Esophagus (tissue), 2 donors: Measurements from ENCODE around the gene PPP4R3B. TPM values are rescaled to one million over a fixed set of nuclear protein-coding genes. Genes with fewer than 3 reads are reported as not detected.
A peak's percentile ranks its signal among the peaks of the same experiment; 100 is the strongest.

Experiments used
- H3K27ac ChIP-seq, 2 donors: one replicate each; pipeline ENCODE4 v1.5.1; 2013; ENCODE audit warnings: low read depth in 2 of 2, mild to moderate bottlenecking in 2 of 2, inconsistent platforms in 1 of 2, low read length in 1 of 2, moderate library complexity in 1 of 2
- H3K27me3 ChIP-seq, 2 donors: one replicate each; pipeline ENCODE4 v1.6.1; 2013; ENCODE audit warnings: low read length in 2 of 2, control low read depth in 1 of 2, mild to moderate bottlenecking in 1 of 2; ENCODE audit not compliant: insufficient read depth in 2 of 2, control insufficient read depth in 1 of 2
- H3K36me3 ChIP-seq, 2 donors: one replicate each; pipeline ENCODE4 v1.6.1; 2013; ENCODE audit warnings: low read length in 1 of 2; ENCODE audit not compliant: control insufficient read depth in 2 of 2, insufficient read depth in 2 of 2
- H3K4me1 ChIP-seq, 2 donors: one replicate each; pipeline ENCODE4 v1.6.1; 2013; ENCODE audit warnings: low read length in 1 of 2; ENCODE audit not compliant: control insufficient read depth in 2 of 2, insufficient read depth in 2 of 2
- H3K4me3 ChIP-seq, 2 donors: one replicate each; pipeline ENCODE4 v1.5.1; 2013; ENCODE audit warnings: low read length in 2 of 2, mild to moderate bottlenecking in 2 of 2, low read depth in 1 of 2, moderate library complexity in 1 of 2
- H3K9me3 ChIP-seq, 2 donors: one replicate each; pipeline ENCODE4 v1.6.1; 2013; ENCODE audit warnings: mild to moderate bottlenecking in 2 of 2, low read depth in 1 of 2, low read length in 1 of 2, moderate library complexity in 1 of 2; ENCODE audit not compliant: control insufficient read depth in 2 of 2, insufficient read depth in 1 of 2
- WGBS, 2 donors: extraction: QIAGEN DNeasy Blood & Tissue Kit; methylation state at CpG; one replicate each; pipeline ENCODE4 v1.1.7; 2013; 5-methylcytosine and 5-hydroxymethylcytosine counted together
- polyA plus RNA-seq, 2 donors: library from polyadenylated mRNA; stranded (reverse); fragments of 200-250 nt; gene quantifications; one replicate each; pipeline ENCODE4 v1.2.3, GENCODE V29; 2013
- donor health status: healthy with polysubstance abuse.
- donor health status: Bipolar disorder and iron deficiency.

PPP4R3B gene
- polyA plus RNA-seq, 2 donors, result 20.9 to 21.8 TPM

GRCh38 chr2:55618025-55618274 lies 528 bp upstream of the PPP4R3B start:
- Histone ChIP-seq H3K27me3 (no peaks in the 10 kb centered on the region), H3K27ac (peak overlapping the region; percentile 95 to 99), H3K36me3 (peaks cover 0 to 5% of the 10 kb centered on the region in 2 donors), H3K4me1 (peaks cover 0 to 11% of the 10 kb centered on the region in 2 donors), H3K4me3 (peak overlapping the region; percentile 100), H3K9me3 (no peaks in the 10 kb centered on the region)
- 0 to 1% methylated on average over 10 of the region's 10 CpGs for WGBS, 2 donors

GRCh38 chr2:55616551-55617174 lies 759 bp downstream of the PPP4R3B start:
- Histone ChIP-seq H3K27ac (peak overlapping the region; percentile 97 to 99), H3K9me3 (no peaks in the 10 kb centered on the region), H3K4me1 (peaks cover 0 to 8% of the 10 kb centered on the region in 2 donors), H3K4me3 (peak overlapping the region; percentile 100), H3K27me3 (no peaks in the 10 kb centered on the region), H3K36me3 (peaks cover 0 to 4% of the 10 kb centered on the region in 2 donors)
- 0% methylated on average over 24 of the region's 24 CpGs for WGBS, 2 donors

DNA sequence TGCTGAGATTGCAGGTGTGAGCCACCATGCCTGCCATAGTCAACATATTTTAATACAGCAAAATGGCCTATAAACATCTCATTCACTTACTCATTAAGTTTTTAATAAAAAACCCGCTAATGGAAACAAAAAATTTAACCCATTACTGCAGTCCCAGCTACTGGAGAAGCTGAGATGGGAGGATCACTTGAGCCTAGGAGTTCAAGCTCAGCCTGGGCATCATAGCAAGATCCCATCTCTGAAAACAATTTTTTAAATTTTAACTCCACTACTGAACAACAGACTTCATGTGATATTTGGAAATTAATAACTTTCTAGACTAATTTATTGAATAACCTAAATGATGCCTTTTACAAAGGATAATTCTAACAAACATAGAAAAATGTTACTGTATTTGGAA lies 5.4 kb downstream of the PPP4R3B start:
- Histone ChIP-seq H3K27ac (no peak overlapping the region), H3K9me3 (no peaks in the 10 kb centered on the region), H3K27me3 (no peaks in the 10 kb centered on the region), H3K4me3 (no peak overlapping the region), H3K36me3 (peaks cover 0 to 2% of the 10 kb centered on the region in 2 donors), H3K4me1 (no peaks in the 10 kb centered on the region)
- WGBS, 2 donors, result 96% methylated on average over 1 of the region's 1 CpG

- H3K4me3 ChIP-seq, result no peak overlapping the region
- peaks cover 0 to 2% of the 10 kb centered on the region in 2 donors for H3K36me3 ChIP-seq
- H3K4me1 ChIP-seq, result no peaks in the 10 kb centered on the region
- no peaks in the 10 kb centered on the region for H3K27me3 ChIP-seq
- 92 to 93% methylated on average over 3 of the region's 3 CpGs for WGBS, 2 donors
- no peaks in the 10 kb centered on the region for H3K9me3 ChIP-seq
- H3K27ac ChIP-seq, result no peak overlapping the region
Observed at GRCh38 chr2:55610954-55611743, 6.3 kb downstream of the PPP4R3B start.

DNA sequence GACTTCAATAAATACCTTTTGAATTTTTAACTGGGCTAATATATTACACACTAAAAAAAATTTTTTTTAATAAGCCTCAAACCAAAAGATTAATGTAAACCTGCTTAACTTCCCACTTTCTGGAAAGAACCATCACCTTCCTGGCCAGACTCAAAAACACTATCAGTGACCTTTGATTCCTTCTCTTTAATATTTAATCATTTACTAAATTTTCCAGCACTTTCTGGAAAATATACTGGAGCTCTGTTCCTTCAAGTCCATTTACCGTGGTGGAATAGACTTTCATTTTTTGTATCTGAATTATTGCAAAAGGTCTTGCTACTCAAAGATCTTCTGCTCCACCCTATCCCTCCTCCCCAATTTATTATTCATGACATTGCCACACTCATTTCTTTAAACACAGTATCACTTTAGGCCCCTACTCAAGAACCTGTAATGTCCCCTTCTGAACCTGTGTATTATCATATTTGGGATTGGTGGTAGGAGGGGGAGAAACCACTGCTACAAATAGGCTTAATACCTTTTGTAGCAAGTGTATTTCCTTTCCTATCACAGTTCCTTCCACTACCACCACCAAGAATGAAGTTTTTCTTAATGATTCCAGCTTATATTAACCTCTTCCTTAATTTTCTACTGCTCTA lies 7.4 kb downstream of the PPP4R3B start:
- Histone ChIP-seq H3K4me3 (no peak overlapping the region), H3K27ac (no peak overlapping the region), H3K4me1 (no peaks in the 10 kb centered on the region), H3K27me3 (no peaks in the 10 kb centered on the region), H3K9me3 (no peaks in the 10 kb centered on the region), H3K36me3 (peaks cover 0 to 2% of the 10 kb centered on the region in 2 donors)
- WGBS, 2 donors, result 53 to 74% methylated on average over 1 of the region's 1 CpG

- Histone ChIP-seq H3K9me3 (no peaks in the 10 kb centered on the region), H3K27ac (no peak overlapping the region), H3K27me3 (no peaks in the 10 kb centered on the region), H3K4me3 (no peak overlapping the region), H3K4me1 (no peaks in the 10 kb centered on the region), H3K36me3 (peaks cover 0 to 2% of the 10 kb centered on the region in 2 donors)
- 68 to 75% methylated on average over 8 of the region's 8 CpGs for WGBS, 2 donors
Observed at GRCh38 chr2:55609193-55609794, 8.1 kb downstream of the PPP4R3B start.

DNA sequence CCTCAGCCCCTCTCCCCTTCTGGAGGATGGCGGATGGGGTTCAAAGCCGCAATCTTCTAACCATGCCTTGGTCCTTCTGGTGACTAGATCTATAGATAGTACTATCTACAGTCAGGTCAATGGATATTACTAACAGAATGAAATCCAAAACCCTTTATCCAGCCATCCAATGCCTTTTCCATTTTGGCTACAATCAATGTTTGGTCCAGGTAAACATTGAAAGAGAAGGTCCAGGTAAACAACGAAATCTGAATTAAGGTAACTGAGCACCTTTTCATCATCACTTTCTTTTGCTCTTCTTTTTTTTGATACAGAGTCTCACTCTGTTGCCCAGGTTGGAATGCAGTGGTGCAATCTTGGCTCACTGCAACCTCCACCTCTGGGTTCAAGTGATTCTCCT lies 9.7 kb downstream of the PPP4R3B start:
- WGBS, 2 donors, result 91 to 98% methylated on average over 3 of the region's 3 CpGs
- peaks cover 1 to 6% of the 10 kb centered on the region in 2 donors for H3K36me3 ChIP-seq
- H3K27me3 ChIP-seq, result no peaks in the 10 kb centered on the region
- no peaks in the 10 kb centered on the region for H3K9me3 ChIP-seq
- no peaks in the 10 kb centered on the region for H3K4me1 ChIP-seq
- no peak overlapping the region for H3K27ac ChIP-seq
- H3K4me3 ChIP-seq, result no peak overlapping the region

DNA sequence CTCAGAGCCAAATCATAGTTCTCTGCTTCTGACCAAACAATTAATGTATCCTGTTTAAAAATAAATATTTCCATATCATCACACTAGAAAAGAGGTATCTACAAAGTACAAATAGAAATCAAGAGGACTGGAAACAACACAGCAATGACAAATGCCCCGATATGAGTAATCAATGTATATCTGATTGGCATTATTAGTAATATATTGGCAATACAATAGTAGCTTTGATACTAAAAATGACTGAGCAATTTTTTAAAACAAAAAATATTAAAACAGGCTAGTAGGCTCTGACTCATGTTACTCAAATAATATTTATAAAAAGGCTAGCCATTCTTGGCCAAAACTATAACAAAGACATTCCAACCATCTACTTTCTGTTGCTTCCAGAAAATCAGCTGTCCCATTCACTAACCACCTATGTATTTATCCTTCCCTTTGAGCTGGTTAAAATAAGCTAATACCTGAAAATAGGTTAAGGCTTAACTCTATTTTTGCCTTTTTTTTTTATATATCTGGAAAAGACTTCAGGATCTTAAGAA lies 13.3 kb downstream of the PPP4R3B start:
- no peaks in the 10 kb centered on the region for H3K4me1 ChIP-seq
- no peaks in the 10 kb centered on the region for H3K9me3 ChIP-seq
- peaks cover 5 to 7% of the 10 kb centered on the region in 2 donors for H3K36me3 ChIP-seq
- 58 to 82% methylated on average over 1 of the region's 1 CpG for WGBS, 2 donors
- no peak overlapping the region for H3K27ac ChIP-seq
- H3K27me3 ChIP-seq, result no peaks in the 10 kb centered on the region
- H3K4me3 ChIP-seq, result no peak overlapping the region

GRCh38 chr2:55601849-55602248 lies 15.6 kb downstream of the PPP4R3B start:
- H3K4me1 ChIP-seq, result no peaks in the 10 kb centered on the region
- no peaks in the 10 kb centered on the region for H3K27me3 ChIP-seq
- H3K4me3 ChIP-seq, result no peak overlapping the region
- H3K27ac ChIP-seq, result no peak overlapping the region
- H3K36me3 ChIP-seq, result peaks cover 7 to 9% of the 10 kb centered on the region in 2 donors
- no peaks in the 10 kb centered on the region for H3K9me3 ChIP-seq
